Lung (tissue), 12 donors: ENCODE measurements around the gene MTERF4. TPM values are rescaled to one million over a fixed set of nuclear protein-coding genes. Genes with fewer than 3 reads are reported as not detected.

Experiments
- ATAC-seq: fragments of 200-7000 bp; cut with Tn5 transposase; one replicate; pipeline ENCODE4 v1.9.1; 2020; ENCODE audit warnings: moderate number of reproducible peaks; ENCODE audit not compliant: insufficient read depth, low FRiP score
- DNase-seq, 3 donors: peaks; one replicate each; pipeline ENCODE4 v3.0.0-alpha.2; 2013 to 2017
- H3K27ac ChIP-seq, 2 donors: one replicate each; pipeline ENCODE4 v1.5.1; 2013; ENCODE audit warnings: mild to moderate bottlenecking in 2 of 2, moderate library complexity in 2 of 2, control low read depth in 1 of 2, inconsistent platforms in 1 of 2, low read depth in 1 of 2, low read length in 1 of 2
- H3K27me3 ChIP-seq, 3 donors: one replicate each; pipeline ENCODE4 v1.5.1; 2013; ENCODE audit warnings: low read length in 2 of 3; ENCODE audit not compliant: control insufficient read depth in 3 of 3, insufficient read depth in 3 of 3
- H3K36me3 ChIP-seq, 4 donors: one replicate each; pipeline ENCODE4 v1.5.1; 2013; ENCODE audit warnings: low read length in 4 of 4, mild to moderate bottlenecking in 1 of 4, moderate library complexity in 1 of 4; ENCODE audit not compliant: control insufficient read depth in 4 of 4, insufficient read depth in 4 of 4
- H3K4me1 ChIP-seq, 5 donors: one replicate each; pipeline ENCODE4 v1.5.1; 2013; ENCODE audit warnings: low read length in 5 of 5, mild to moderate bottlenecking in 2 of 5, moderate library complexity in 1 of 5; ENCODE audit not compliant: control insufficient read depth in 5 of 5, insufficient read depth in 5 of 5
- H3K4me3 ChIP-seq: one replicate; pipeline ENCODE4 v1.5.1; 2013; ENCODE audit warnings: mild to moderate bottlenecking, control low read depth, moderate library complexity
- H3K9ac ChIP-seq, 2 donors: one replicate each; pipeline ENCODE4 v1.5.1; 2013; ENCODE audit warnings: low read length in 2 of 2, control low read depth in 1 of 2; ENCODE audit not compliant: insufficient read depth in 1 of 2
- H3K9me3 ChIP-seq, 4 donors: one replicate each; pipeline ENCODE4 v1.5.1; 2013; ENCODE audit warnings: low read length in 3 of 4, mild to moderate bottlenecking in 1 of 4, moderate library complexity in 1 of 4; ENCODE audit not compliant: control insufficient read depth in 4 of 4, insufficient read depth in 3 of 4
- WGBS, 2 donors: extraction: QIAGEN DNeasy Blood & Tissue Kit; methylation state at CpG; one replicate each; pipeline ENCODE4 v1.1.7; 2013; 5-methylcytosine and 5-hydroxymethylcytosine counted together
- polyA plus RNA-seq, 2 donors: library from polyadenylated mRNA; stranded (reverse); fragments of 200-250 nt; gene quantifications; one replicate each; pipeline ENCODE4 v1.2.1, GENCODE V29; 2013
- total RNA-seq, 2 donors: library from RNA; depleted of rRNA in 1 of 2; stranded (reverse); fragments of >200 nt in 1 of 2; gene quantifications; one replicate each; pipeline ENCODE4 v1.2.1, GENCODE V29; 2014 to 2021
- TF ChIP-seq, protein P1 (sequence below): IDR thresholded peaks from 2 replicates; pipeline ENCODE4 v1.5.1; 2012; ENCODE audit warnings: mild to moderate bottlenecking; ENCODE audit errors: control extremely low read depth, extremely low read depth
- donor health status: control.
- donor health status: control.
- donor health status: Bipolar disorder and iron deficiency.
- donor health status: healthy.
- donor health status: DM: yes; HTN: yes; CAD: no.

Gene MTERF4
- total and polyA plus RNA-seq, 4 donors: 23.5 to 50.1 (median 27.5) TPM

DNA sequence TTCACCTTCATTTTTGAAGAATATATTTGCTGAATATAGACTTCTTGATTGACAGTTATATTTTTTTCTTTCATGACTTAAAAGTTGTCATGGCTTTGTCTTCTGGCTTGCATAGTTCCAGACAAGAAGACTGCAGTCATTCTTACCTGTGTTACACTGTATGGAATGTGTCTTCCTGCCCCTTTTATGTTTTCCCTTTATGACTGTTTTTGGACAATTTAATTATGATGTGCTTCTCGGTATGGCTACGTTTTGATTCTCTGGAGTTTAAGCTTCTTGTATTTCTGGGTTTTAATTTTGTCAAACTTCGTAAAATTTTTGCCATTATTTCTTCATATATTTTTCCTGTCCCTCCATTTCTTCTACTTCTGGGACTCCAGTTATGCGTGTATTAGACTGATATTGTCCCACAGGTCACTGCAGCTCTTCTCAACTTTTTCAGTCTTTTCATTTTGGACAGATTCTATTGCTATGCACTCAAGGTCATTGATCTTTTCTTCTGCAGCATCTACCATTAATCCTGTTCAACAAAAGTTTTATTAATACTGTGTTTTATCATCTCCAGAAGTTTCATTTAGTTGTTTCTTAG is 17.1 kb downstream of the MTERF4 start:
- H3K36me3 ChIP-seq: peaks cover 21 to 39% (median 26%) of the 10 kb centered on the region in 4 donors
- H3K27ac ChIP-seq: no peak overlapping the region
- peaks cover 0 to 17% (median 0%) of the 10 kb centered on the region in 5 donors for H3K4me1 ChIP-seq
- H3K4me3 ChIP-seq: no peak overlapping the region
- H3K9me3 ChIP-seq: no peaks in the 10 kb centered on the region
- WGBS, 2 donors: 96 to 98% methylated on average over 4 of the region's 4 CpGs
- no peaks in the 10 kb centered on the region for H3K27me3 ChIP-seq
- TF ChIP-seq, protein P1, sequence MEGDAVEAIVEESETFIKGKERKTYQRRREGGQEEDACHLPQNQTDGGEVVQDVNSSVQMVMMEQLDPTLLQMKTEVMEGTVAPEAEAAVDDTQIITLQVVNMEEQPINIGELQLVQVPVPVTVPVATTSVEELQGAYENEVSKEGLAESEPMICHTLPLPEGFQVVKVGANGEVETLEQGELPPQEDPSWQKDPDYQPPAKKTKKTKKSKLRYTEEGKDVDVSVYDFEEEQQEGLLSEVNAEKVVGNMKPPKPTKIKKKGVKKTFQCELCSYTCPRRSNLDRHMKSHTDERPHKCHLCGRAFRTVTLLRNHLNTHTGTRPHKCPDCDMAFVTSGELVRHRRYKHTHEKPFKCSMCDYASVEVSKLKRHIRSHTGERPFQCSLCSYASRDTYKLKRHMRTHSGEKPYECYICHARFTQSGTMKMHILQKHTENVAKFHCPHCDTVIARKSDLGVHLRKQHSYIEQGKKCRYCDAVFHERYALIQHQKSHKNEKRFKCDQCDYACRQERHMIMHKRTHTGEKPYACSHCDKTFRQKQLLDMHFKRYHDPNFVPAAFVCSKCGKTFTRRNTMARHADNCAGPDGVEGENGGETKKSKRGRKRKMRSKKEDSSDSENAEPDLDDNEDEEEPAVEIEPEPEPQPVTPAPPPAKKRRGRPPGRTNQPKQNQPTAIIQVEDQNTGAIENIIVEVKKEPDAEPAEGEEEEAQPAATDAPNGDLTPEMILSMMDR: no peak
- DNase-seq: no peak
- H3K9ac ChIP-seq: no peak overlapping the region
- ATAC-seq: no peak

DNA sequence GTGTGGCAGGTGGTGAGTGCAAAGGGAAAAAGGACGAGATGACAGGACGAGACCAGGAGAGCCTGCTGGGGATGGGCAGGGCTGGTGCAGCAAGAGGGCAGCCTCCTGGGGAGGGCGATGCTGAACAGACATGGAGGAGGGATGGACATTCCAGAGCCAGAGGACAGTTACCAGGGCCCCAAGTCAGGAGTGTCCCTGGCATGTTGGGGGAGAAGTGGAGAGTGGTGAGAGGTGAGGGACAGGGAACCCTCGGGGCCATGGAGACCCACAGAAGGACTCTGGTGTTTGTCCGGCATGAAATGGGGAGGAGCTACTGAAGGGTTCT is 19.0 kb downstream of the MTERF4 start:
- DNase-seq (no peak), ATAC-seq (no peak)
- Histone ChIP-seq H3K9ac (no peak overlapping the region), H3K9me3 (no peaks in the 10 kb centered on the region), H3K4me1 (peaks cover 0 to 12% (median 0%) of the 10 kb centered on the region in 5 donors), H3K27me3 (no peaks in the 10 kb centered on the region), H3K36me3 (peaks cover 13 to 27% (median 16%) of the 10 kb centered on the region in 4 donors), H3K27ac (peak overlapping the region in 1 of 2 donors; percentile 4), H3K4me3 (no peak overlapping the region)
- WGBS, 2 donors: 85 to 89% methylated on average over 5 of the region's 5 CpGs
- TF ChIP-seq, protein P1: no peak

DNA sequence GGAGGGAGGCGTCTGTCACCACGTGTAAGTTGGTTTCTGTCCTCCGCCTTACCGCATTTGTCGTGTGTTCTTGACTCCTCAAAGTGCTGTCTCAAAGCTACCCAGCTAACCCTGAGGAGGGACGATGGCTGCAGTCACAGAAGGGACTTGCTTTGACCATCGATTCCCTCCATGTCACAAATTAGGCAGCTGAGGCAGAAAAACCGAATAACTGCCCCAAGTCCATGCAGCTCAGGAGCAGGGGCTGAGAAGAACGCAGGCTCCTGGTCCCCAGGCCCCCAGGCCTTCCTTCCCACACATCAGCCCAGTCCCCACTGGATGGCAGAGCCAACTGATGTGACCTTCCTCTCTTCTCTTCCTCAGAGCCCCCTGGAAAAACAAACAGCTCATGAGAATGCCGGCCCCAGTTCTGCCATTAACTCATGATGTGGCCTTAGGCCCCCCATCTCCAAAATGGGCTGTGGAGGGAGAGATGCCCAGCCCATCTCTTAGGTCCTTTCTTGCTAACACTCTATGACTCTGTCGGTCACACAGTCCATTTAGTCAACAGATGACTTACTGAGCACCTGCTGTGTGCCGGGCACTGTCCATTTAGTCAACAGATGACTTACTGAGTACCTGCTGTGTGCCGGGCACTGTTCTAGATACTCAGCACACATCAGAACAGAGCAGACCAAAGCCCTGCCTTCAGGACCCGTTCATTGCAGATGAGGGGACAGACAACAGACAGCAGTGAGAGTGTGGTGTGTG is 19.6 kb downstream of the MTERF4 start:
- Histone ChIP-seq H3K9me3 (no peaks in the 10 kb centered on the region), H3K4me3 (no peak overlapping the region), H3K27ac (no peak overlapping the region), H3K36me3 (peaks cover 8 to 21% (median 12%) of the 10 kb centered on the region in 4 donors), H3K9ac (no peak overlapping the region), H3K4me1 (peaks cover 0 to 12% (median 0%) of the 10 kb centered on the region in 5 donors), H3K27me3 (no peaks in the 10 kb centered on the region)
- DNase-seq: no peak
- ATAC-seq: no peak
- TF ChIP-seq, protein P1: no peak
- 84 to 88% methylated on average over 14 of the region's 14 CpGs for WGBS, 2 donors
